DMS79 (cell line): ENCODE measurements around the gene TMIE.
A peak's percentile ranks its signal among the peaks of the same experiment; 100 is the strongest.

ENCODE experiments used
- DNase-seq: peaks from one replicate; lab custom pipeline; 2025; lab: John Stamatoyannopoulos, UW

Gene TMIE

GRCh38 chr3:46701181-46701939, at the start of gene TMIE:
Gene TMIE (plus strand): TSS chr3:46701392. CDS start chr3:46701488, 96 bp downstream.
- DNase-seq = no peak

- DNase-seq = no peak
These were observed 45.9 kb upstream of the TMIE start for GRCh38 chr3:46655271-46655670.

- no peak for DNase-seq
These were observed 44.2 kb upstream of the TMIE start for GRCh38 chr3:46656778-46657556.

GRCh38 chr3:46659285-46659684, 41.9 kb upstream of the TMIE start:
- DNase-seq = no peak

- no peak for DNase-seq
These were observed 41.2 kb upstream of the TMIE start for GRCh38 chr3:46660003-46660402.

GRCh38 chr3:46660543-46661523, 40.4 kb upstream of the TMIE start:
- DNase-seq = no peak

GRCh38 chr3:46661776-46662766, 39.1 kb upstream of the TMIE start:
- no peak for DNase-seq

- DNase-seq = no peak
These were observed 38.2 kb upstream of the TMIE start for GRCh38 chr3:46662771-46663551.

- DNase-seq = peak; percentile 25
These were observed 37.5 kb upstream of the TMIE start for GRCh38 chr3:46663591-46664135.

- no peak for DNase-seq
These were observed 36.8 kb upstream of the TMIE start for GRCh38 chr3:46664188-46664970.

- DNase-seq = no peak
These were observed 36.0 kb upstream of the TMIE start for GRCh38 chr3:46664971-46665762.

- no peak for DNase-seq
These were observed 35.3 kb upstream of the TMIE start for GRCh38 chr3:46665763-46666452.

GRCh38 chr3:46666453-46666845, 34.7 kb upstream of the TMIE start:
- DNase-seq = no peak

- no peak for DNase-seq
These were observed 34.1 kb upstream of the TMIE start for GRCh38 chr3:46667061-46667621.

GRCh38 chr3:46667657-46668056, 33.5 kb upstream of the TMIE start:
- DNase-seq = no peak

- DNase-seq = no peak
These were observed 33.1 kb upstream of the TMIE start for GRCh38 chr3:46668116-46668515.

- DNase-seq = no peak
These were observed 32.6 kb upstream of the TMIE start for GRCh38 chr3:46668591-46668990.
